Activated CD8-positive, alpha-beta T cell treated with anti-CD3 and anti-CD28 coated beads for 36 hours (primary cell): Measurements from ENCODE around the gene GLIS2. TPM values are rescaled to one million over a fixed set of nuclear protein-coding genes. Genes with fewer than 3 reads are reported as not detected.

Source experiments
- ATAC-seq: fragments of 200-7000 bp; cut with Tn5 transposase; one replicate; pipeline ENCODE4 v1.10.0; 2021; ENCODE audit warnings: mild to moderate bottlenecking, moderate library complexity
- CTCF ChIA-PET: fragments of 350-600 bp; sonication (Branson Sonifier 250); formaldehyde crosslinking; loops from one replicate; lab custom pipeline; 2021; ENCODE audit warnings: antibody characterized with exemption; lab: Charles Lee
- POLR2A ChIA-PET: fragments of 350-600 bp; sonication (Branson Sonifier 250); formaldehyde crosslinking; loops from one replicate; lab custom pipeline; 2021; ENCODE audit warnings: antibody characterized with exemption; lab: Charles Lee
- DNase-seq: peaks from one replicate; pipeline ENCODE4 v3.0.0-alpha.2; 2020
- H3K27ac Mint-ChIP-seq: one replicate; pipeline ENCODE4 v1.8.0; 2021; ENCODE audit warnings: mild to moderate bottlenecking, mixed read lengths
- H3K27me3 Mint-ChIP-seq: one replicate; pipeline ENCODE4 v1.8.0; 2021; ENCODE audit warnings: mixed read lengths
- H3K36me3 Mint-ChIP-seq: one replicate; pipeline ENCODE4 v1.8.0; 2021; ENCODE audit warnings: low read depth, mixed read lengths
- H3K4me1 Mint-ChIP-seq: one replicate; pipeline ENCODE4 v1.8.0; 2021; ENCODE audit warnings: low read depth, mixed read lengths
- H3K4me3 Mint-ChIP-seq: one replicate; pipeline ENCODE4 v1.8.0; 2021; ENCODE audit warnings: mild to moderate bottlenecking, moderate library complexity, mixed read lengths
- H3K9me3 Mint-ChIP-seq: one replicate; pipeline ENCODE4 v1.8.0; 2021; ENCODE audit warnings: mixed read lengths
- CTCF ChIP-seq: fragments of 200-600 bp; IDR thresholded peaks from one replicate; pipeline ENCODE4 v1.8.0; 2022; ENCODE audit warnings: antibody characterized with exemption, mild to moderate bottlenecking
- intact Hi-C: fragments of 100-400 bp; cut with micrococcal nuclease; formaldehyde crosslinking; loops from one replicate; pipeline ENCODE4 v1.10.0; 2022
- total RNA-seq, 2 experiments: library from RNA; stranded (reverse); gene quantifications; one replicate each; pipeline ENCODE4 v1.2.3, GENCODE V29; 2021

Gene GLIS2
- total RNA-seq, 2 experiments from 2014 or later = 0.49 to 0.77 TPM

- Mint-ChIP-seq H3K4me3 (no peak overlapping the region), H3K4me1 (peaks cover 4% of the 10 kb centered on the region), H3K27ac (no peak overlapping the region), H3K9me3 (no peaks in the 10 kb centered on the region), H3K27me3 (peaks cover 3% of the 10 kb centered on the region), H3K36me3 (no peaks in the 10 kb centered on the region)
- CTCF ChIA-PET = interaction anchor here (1.1 to 1.6 kb wide), 3 partner anchors 9 to 81 kb away, joined by 5 to 6 read pairs (median 6); no protein-coding TSS in a partner anchor
- DNase-seq (no peak), ATAC-seq (no peak)
- no peak for TF ChIP-seq CTCF
- POLR2A ChIA-PET = interaction anchor here (1.0 kb wide), 1 partner anchor 48 kb away, joined by 3 read pairs; no protein-coding TSS in a partner anchor
- intact Hi-C loops = no loop called here
Measured at GRCh38 chr16:4321286-4322120, 5.6 kb downstream of the GLIS2 start.

GRCh38 chr16:4322121-4323052, 6.5 kb downstream of the GLIS2 start:
- intact Hi-C loops = no loop called here
- CTCF ChIA-PET = interaction anchor here (1.0 to 2.7 kb wide), 3 partner anchors 13 to 81 kb away, joined by 4 to 13 read pairs (median 4); no protein-coding TSS in a partner anchor
- no peak for DNase-seq
- POLR2A ChIA-PET = interaction anchor here (0.6 kb wide), 1 partner anchor 33 kb away, joined by 3 read pairs; no protein-coding TSS in a partner anchor
- Mint-ChIP-seq H3K27me3 (peaks cover 3% of the 10 kb centered on the region), H3K9me3 (no peaks in the 10 kb centered on the region), H3K27ac (no peak overlapping the region), H3K4me1 (peaks cover 4% of the 10 kb centered on the region), H3K4me3 (no peak overlapping the region), H3K36me3 (no peaks in the 10 kb centered on the region)
- no peak for TF ChIP-seq CTCF
- no peak for ATAC-seq

GRCh38 chr16:4323071-4323844, 7.4 kb downstream of the GLIS2 start:
- no peak overlapping the region for H3K4me3 Mint-ChIP-seq
- peaks cover 1% of the 10 kb centered on the region for H3K27me3 Mint-ChIP-seq
- no peaks in the 10 kb centered on the region for H3K9me3 Mint-ChIP-seq
- no peaks in the 10 kb centered on the region for H3K36me3 Mint-ChIP-seq
- H3K4me1 Mint-ChIP-seq = peaks cover 4% of the 10 kb centered on the region
- TF ChIP-seq CTCF = no peak
- ChIA-PET POLR2A (interaction anchor here (0.6 kb wide), 1 partner anchor 34 kb away, joined by 3 read pairs; no protein-coding TSS in a partner anchor), CTCF (interaction anchor here (0.8 to 2.7 kb wide), 5 partner anchors 12 to 80 kb away, joined by 3 to 13 read pairs (median 4); no protein-coding TSS in a partner anchor)
- ATAC-seq = no peak
- H3K27ac Mint-ChIP-seq = no peak overlapping the region
- no peak for DNase-seq
- intact Hi-C loops = no loop called here

GRCh38 chr16:4323845-4324488, 8.1 kb downstream of the GLIS2 start:
- no peak for ATAC-seq
- POLR2A ChIA-PET = no interaction called here
- CTCF ChIA-PET = interaction anchor here (0.5 to 2.7 kb wide), 6 partner anchors 12 to 121 kb away, joined by 3 to 13 read pairs (median 4); no protein-coding TSS in a partner anchor

More at GRCh38 chr16:4323845-4324488, 8.1 kb downstream of the GLIS2 start:
- Mint-ChIP-seq H3K9me3 (no peaks in the 10 kb centered on the region), H3K36me3 (no peaks in the 10 kb centered on the region), H3K27me3 (no peaks in the 10 kb centered on the region), H3K4me1 (peaks cover 7% of the 10 kb centered on the region), H3K27ac (no peak overlapping the region), H3K4me3 (no peak overlapping the region)
- no peak for DNase-seq
- intact Hi-C loops = no loop called here
- no peak for TF ChIP-seq CTCF
